Gastrocnemius medialis (tissue), 4 donors: ENCODE results near the gene RASGRP2. TPM values are rescaled to one million over a fixed set of nuclear protein-coding genes. Genes with fewer than 3 reads are reported as not detected.

ENCODE experiments used
- ATAC-seq, 2 donors: fragments of 150-250 bp; one replicate each; pipeline ENCODE4 v1.9.1; 2016
- DNase-seq, 2 donors: peaks; one replicate each; pipeline ENCODE4 v3.0.0-alpha.2; 2019
- H3K27ac ChIP-seq, 4 donors: fragments of 200-600 bp; sonication (generic); 1 replicate in 1 of 4; 2 replicates in 3 of 4; pipeline ENCODE4 v1.5.1; 2016 to 2018; ENCODE audit warnings: mild to moderate bottlenecking in 2 of 4, moderate library complexity in 1 of 4
- H3K27me3 ChIP-seq, 3 donors: fragments of 200-600 bp; sonication (generic) in 2 of 3; 1 replicate in 1 of 3; 2 replicates in 2 of 3; pipeline versions ENCODE4 v1.5.1 to v1.6.0; 2016 to 2019; ENCODE audit warnings: mild to moderate bottlenecking in 1 of 3, moderate library complexity in 1 of 3
- H3K36me3 ChIP-seq, 2 donors: fragments of 200-600 bp; sonication (generic) in 1 of 2; one replicate each; pipeline ENCODE4 v1.5.1; 2017 to 2018
- H3K4me1 ChIP-seq, 2 donors: fragments of 200-600 bp; sonication (generic) in 1 of 2; one replicate each; pipeline ENCODE4 v1.5.1; 2016 to 2017; ENCODE audit warnings: mild to moderate bottlenecking in 2 of 2
- H3K4me3 ChIP-seq, 4 donors: fragments of 200-600 bp; sonication (generic) in 3 of 4; 1 replicate in 1 of 4; 2 replicates in 3 of 4; pipeline ENCODE4 v1.5.1; 2016 to 2019; ENCODE audit warnings: mild to moderate bottlenecking in 2 of 4
- H3K9me3 ChIP-seq, 3 donors: fragments of 200-600 bp; sonication (generic) in 2 of 3; 1 replicate in 1 of 3; 2 replicates in 2 of 3; pipeline ENCODE4 v1.5.1; 2016 to 2019
- CTCF ChIP-seq, 5 experiments: fragments of 450-650 bp in 3 of 5; fragments of 200-600 bp in 2 of 5; sonication (generic) in 2 of 5; IDR thresholded peaks in 4 of 5; conservative IDR thresholded peaks in 1 of 5; 1 replicate in 4 of 5; 2 replicates in 1 of 5; pipeline ENCODE4 v1.5.1; 2016 to 2019; ENCODE audit warnings: antibody characterized with exemption in 5 of 5, mild to moderate bottlenecking in 3 of 5, moderate library complexity in 3 of 5
- POLR2A ChIP-seq, 2 donors: fragments of 450-650 bp; IDR thresholded peaks; one replicate each; pipeline ENCODE4 v1.6.1; 2017; ENCODE audit warnings: antibody characterized with exemption in 2 of 2, mild to moderate bottlenecking in 2 of 2, moderate library complexity in 2 of 2
- in situ Hi-C, 4 donors: fragments of 200-750 bp; cut with MboI; loops; one replicate each; pipeline versions ENCODE4 v1.15.0 to v1.8.0; 2017; ENCODE audit warnings: low sequenced_read_pairs in 4 of 4
- intact Hi-C: fragments of 100-400 bp; cut with DNase I; formaldehyde crosslinking; loops from one replicate; pipeline ENCODE4 v1.15.1; 2023; ENCODE audit warnings: low total_unique reads
- total RNA-seq, 4 donors: library from RNA; depleted of rRNA; stranded (reverse); fragments of >200 nt; gene quantifications; one replicate each; pipeline versions ENCODE4 v1.1.0 to v1.2.3, GENCODE V29; 2016

RASGRP2 gene
- total RNA-seq, 4 donors from 2014 or later: 2.9 to 10.9 (median 7.1) TPM

- no peak for DNase-seq
- TF ChIP-seq POLR2A (IDR thresholded peaks at IDR 0.05): no peak
- no peak for TF ChIP-seq CTCF (IDR thresholded peaks at IDR 0.05 in 4 of 5, conservative IDR thresholded peaks at IDR 0.05 in 1 of 5)
- ATAC-seq: no peak
- Histone ChIP-seq H3K4me1 (no peaks in the 10 kb centered on the region), H3K4me3 (no peak overlapping the region), H3K9me3 (no peaks in the 10 kb centered on the region), H3K27ac (no peak overlapping the region), H3K36me3 (peaks cover 0 to 6% of the 10 kb centered on the region in 2 donors), H3K27me3 (no peaks in the 10 kb centered on the region)
- in situ Hi-C loops: no loop called here
- intact Hi-C loops: no loop called here
These were observed 41.1 kb upstream of the RASGRP2 start for GRCh38 chr11:64784813-64785581.

- ATAC-seq: peak; percentile 86 to 93
- peak within 1 kb of the TSS; percentile 98 to 100 (median 98) for H3K27ac ChIP-seq
- no peaks in the 10 kb centered on the region for H3K27me3 ChIP-seq
- intact Hi-C loops (loop anchor here (1.0 to 5.0 kb wide), 2 partner anchors 25 to 36 kb away; partner anchors contain the start of genes MAP4K2 and RASGRP2), in situ Hi-C loops (no loop called here)
- peak within 1 kb of the TSS; percentile 73 to 93 (median 77) for H3K4me3 ChIP-seq
- peak; percentile 99 to 100 for DNase-seq
- TF ChIP-seq POLR2A (IDR thresholded peaks at IDR 0.05) (peak; percentile 92 to 95), CTCF (IDR thresholded peaks at IDR 0.05 in 4 of 5, conservative IDR thresholded peaks at IDR 0.05 in 1 of 5) (peak in 1 of 5 experiments; percentile 34)
- peaks cover 3 to 32% of the 10 kb centered on the region in 2 donors for H3K36me3 ChIP-seq
- H3K4me1 ChIP-seq: peaks cover 42 to 43% of the 10 kb centered on the region in 2 donors
- no peaks in the 10 kb centered on the region for H3K9me3 ChIP-seq
These were observed 34.7 kb upstream of the RASGRP2 start, which contains the start of gene SF1 for GRCh38 chr11:64778473-64779298. SF1 (minus strand) TSS chr11:64778542; CDS start chr11:64778392, 150 bp downstream.

GRCh38 chr11:64778223-64778472 is 34.2 kb upstream of the RASGRP2 start:
- Histone ChIP-seq H3K27ac (peak overlapping the region; percentile 98 to 100 (median 98)), H3K9me3 (no peaks in the 10 kb centered on the region), H3K4me1 (peaks cover 48% of the 10 kb centered on the region in 2 donors), H3K27me3 (no peaks in the 10 kb centered on the region), H3K36me3 (peaks cover 3 to 37% of the 10 kb centered on the region in 2 donors), H3K4me3 (peak overlapping the region; percentile 63 to 93 (median 76))
- intact Hi-C loops: loop anchor here (1.0 to 5.0 kb wide), 2 partner anchors 25 to 36 kb away; partner anchors contain the start of genes MAP4K2 and RASGRP2
- no peak for ATAC-seq
- in situ Hi-C loops: no loop called here
- TF ChIP-seq CTCF (IDR thresholded peaks at IDR 0.05 in 4 of 5, conservative IDR thresholded peaks at IDR 0.05 in 1 of 5) (no peak), POLR2A (IDR thresholded peaks at IDR 0.05) (peak in 1 of 2 donors; percentile 92)
- DNase-seq: no peak

- Histone ChIP-seq H3K9me3 (no peaks in the 10 kb centered on the region), H3K4me3 (peak overlapping the region; percentile 73 to 93 (median 77)), H3K4me1 (peaks cover 53% of the 10 kb centered on the region in 2 donors), H3K27me3 (no peaks in the 10 kb centered on the region), H3K36me3 (peaks cover 3 to 42% of the 10 kb centered on the region in 2 donors), H3K27ac (peak overlapping the region; percentile 98 to 100 (median 98))
- intact Hi-C loops: loop anchor here (1.0 to 5.0 kb wide), 3 partner anchors 15 to 35 kb away; partner anchors contain the start of genes MAP4K2 and RASGRP2
- ATAC-seq: peak; percentile 46 to 47
- TF ChIP-seq POLR2A (IDR thresholded peaks at IDR 0.05): peak; percentile 16 to 36
- no peak for TF ChIP-seq CTCF (IDR thresholded peaks at IDR 0.05 in 4 of 5, conservative IDR thresholded peaks at IDR 0.05 in 1 of 5)
- in situ Hi-C loops: no loop called here
- peak; percentile 70 to 80 for DNase-seq
These were observed 33.7 kb upstream of the RASGRP2 start for GRCh38 chr11:64777449-64778222.
